ENCODE measurements around the gene CARNS1. TPM values are rescaled to one million over a fixed set of nuclear protein-coding genes. Genes with fewer than 3 reads are reported as not detected.

Gene CARNS1
- total and polyA plus RNA-seq, 11 donors, result 0.89 to 33.6 (median 6.2) TPM

DNA sequence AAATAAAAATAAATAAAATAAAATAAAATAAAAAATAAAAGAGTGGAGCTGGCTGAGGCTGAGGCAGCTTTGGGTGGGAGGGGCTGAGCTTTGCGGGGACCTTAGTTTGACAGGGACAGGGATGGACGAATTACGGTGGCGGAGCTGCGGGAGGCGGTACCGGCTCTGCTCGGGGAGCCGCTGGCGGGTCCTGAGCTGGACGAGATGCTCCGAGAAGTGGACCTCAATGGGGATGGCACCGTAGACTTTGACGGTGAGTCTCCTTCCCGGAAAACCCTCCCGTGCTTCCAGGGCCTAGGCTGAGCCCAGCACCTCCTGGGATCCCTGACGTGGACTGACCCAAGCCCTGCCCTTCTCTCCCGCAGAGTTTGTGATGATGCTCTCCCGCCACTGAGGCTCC lies 42.8 kb downstream of the CARNS1 start:
- no peak for ATAC-seq
- Histone ChIP-seq H3K27ac (no peak overlapping the region), H3K27me3 (no peaks in the 10 kb centered on the region), H3K36me3 (no peaks in the 10 kb centered on the region), H3K4me3 (no peak overlapping the region), H3K4me1 (no peaks in the 10 kb centered on the region), H3K9me3 (no peaks in the 10 kb centered on the region)
- intact Hi-C loops (cut with DNase I), result no loop called here
- DNase-seq, result no peak
- WGBS, 4 donors, result 90 to 93% (median 91%) methylated on average over 19 of the region's 19 CpGs
- TF ChIP-seq, protein P1, sequence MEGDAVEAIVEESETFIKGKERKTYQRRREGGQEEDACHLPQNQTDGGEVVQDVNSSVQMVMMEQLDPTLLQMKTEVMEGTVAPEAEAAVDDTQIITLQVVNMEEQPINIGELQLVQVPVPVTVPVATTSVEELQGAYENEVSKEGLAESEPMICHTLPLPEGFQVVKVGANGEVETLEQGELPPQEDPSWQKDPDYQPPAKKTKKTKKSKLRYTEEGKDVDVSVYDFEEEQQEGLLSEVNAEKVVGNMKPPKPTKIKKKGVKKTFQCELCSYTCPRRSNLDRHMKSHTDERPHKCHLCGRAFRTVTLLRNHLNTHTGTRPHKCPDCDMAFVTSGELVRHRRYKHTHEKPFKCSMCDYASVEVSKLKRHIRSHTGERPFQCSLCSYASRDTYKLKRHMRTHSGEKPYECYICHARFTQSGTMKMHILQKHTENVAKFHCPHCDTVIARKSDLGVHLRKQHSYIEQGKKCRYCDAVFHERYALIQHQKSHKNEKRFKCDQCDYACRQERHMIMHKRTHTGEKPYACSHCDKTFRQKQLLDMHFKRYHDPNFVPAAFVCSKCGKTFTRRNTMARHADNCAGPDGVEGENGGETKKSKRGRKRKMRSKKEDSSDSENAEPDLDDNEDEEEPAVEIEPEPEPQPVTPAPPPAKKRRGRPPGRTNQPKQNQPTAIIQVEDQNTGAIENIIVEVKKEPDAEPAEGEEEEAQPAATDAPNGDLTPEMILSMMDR (IDR thresholded peaks at IDR 0.05), result no peak
- no peak for TF ChIP-seq POLR2A (IDR thresholded peaks at IDR 0.05)

DNA sequence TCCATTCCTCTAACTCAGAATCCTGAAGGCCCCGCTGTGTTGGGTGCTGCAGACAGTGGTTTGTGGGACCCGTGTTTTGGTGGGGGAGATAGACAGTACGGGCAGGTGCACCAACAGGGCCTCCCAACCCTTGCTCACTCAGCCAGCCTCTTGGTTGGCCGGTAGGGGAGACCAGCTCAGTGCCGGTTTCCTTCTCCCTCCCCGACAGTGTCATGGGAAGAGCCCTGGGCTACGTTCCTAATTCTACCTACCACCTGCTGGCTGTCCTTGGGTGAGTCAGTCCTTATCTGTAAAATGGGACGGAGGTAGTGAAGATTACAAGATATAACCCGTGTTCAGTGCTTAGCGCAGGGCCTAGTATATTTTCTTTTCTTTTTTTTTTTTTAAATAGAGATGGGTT lies 47.7 kb downstream of the CARNS1 start:
- Histone ChIP-seq H3K4me1 (peaks cover 0 to 39% (median 15%) of the 10 kb centered on the region in 12 donors), H3K4me3 (no peak overlapping the region), H3K9me3 (no peaks in the 10 kb centered on the region), H3K27ac (peak overlapping the region in 2 of 12 donors; percentile 86 to 93), H3K27me3 (no peaks in the 10 kb centered on the region), H3K36me3 (no peaks in the 10 kb centered on the region)
- no peak for ATAC-seq
- intact Hi-C loops (cut with DNase I), result loop anchor here in 3 of 10 donors (10.0 kb wide), 1 partner anchor 58 kb away; the partner anchor contains the start of genes PPP1CA (in 3 of the 3) and TBC1D10C (in 3 of the 3)
- TF ChIP-seq POLR2A (IDR thresholded peaks at IDR 0.05), result no peak
- TF ChIP-seq, protein P1 (IDR thresholded peaks at IDR 0.05), result no peak
- no peak for DNase-seq
- 91 to 94% (median 93%) methylated on average over 10 of the region's 10 CpGs for WGBS, 4 donors

GRCh38 chr11:67463680-67464410 lies 48.4 kb downstream of the CARNS1 start:
- WGBS, 4 donors, result 69 to 93% (median 86%) methylated on average over 8 to 20 of the region's 20 CpGs
- Histone ChIP-seq H3K36me3 (no peaks in the 10 kb centered on the region), H3K27ac (peak overlapping the region; percentile 61 to 93 (median 87)), H3K27me3 (no peaks in the 10 kb centered on the region), H3K4me1 (peaks cover 0 to 41% (median 20%) of the 10 kb centered on the region in 12 donors), H3K9me3 (no peaks in the 10 kb centered on the region), H3K4me3 (peak overlapping the region; percentile 31 to 66 (median 58))
- TF ChIP-seq, protein P1 (IDR thresholded peaks at IDR 0.05), result no peak
- no peak for TF ChIP-seq POLR2A (IDR thresholded peaks at IDR 0.05)
- ATAC-seq (peak in 3 of 4 donors; percentile 30 to 40 (median 38)), DNase-seq (peak in 3 of 5 donors; percentile 60 to 82 (median 67))
- intact Hi-C loops (cut with DNase I), result loop anchor here in 5 of 10 donors (1.0 to 10.0 kb wide), 3 partner anchors 36 to 62 kb away; partner anchors contain the start of genes PPP1CA (in 3 of the 5), TBC1D10C (in 3 of the 5) and RPS6KB2 (in 1 of the 5)
